Heart right ventricle (tissue), 16 donors: Measurements from ENCODE around the gene OPA1. TPM values are rescaled to one million over a fixed set of nuclear protein-coding genes. Genes with fewer than 3 reads are reported as not detected.

Experiments
- ATAC-seq, 8 donors: fragments of 200-7000 bp; cut with Tn5 transposase; one replicate each; pipeline ENCODE4 v1.9.1; 2020; ENCODE audit warnings: mild to moderate bottlenecking in 8 of 8, moderate library complexity in 8 of 8, moderate number of reproducible peaks in 1 of 8
- DNase-seq, 2 donors: peaks; one replicate each; pipeline ENCODE4 v3.0.0-alpha.2; 2020
- H3K27ac ChIP-seq, 10 donors: fragments of 200-600 bp; sonication (generic) in 2 of 10; one replicate each; pipeline versions ENCODE4 v1.5.0 to v1.8.0; 2020 to 2022; ENCODE audit warnings: mild to moderate bottlenecking in 3 of 10
- H3K27me3 ChIP-seq, 7 donors: fragments of 200-600 bp; one replicate each; pipeline ENCODE4 v1.8.0; 2021 to 2022; ENCODE audit warnings: mild to moderate bottlenecking in 2 of 7
- H3K36me3 ChIP-seq, 9 donors: fragments of 200-600 bp; sonication (generic) in 1 of 9; one replicate each; pipeline versions ENCODE4 v1.5.0 to v1.8.0; 2020 to 2022; ENCODE audit warnings: mild to moderate bottlenecking in 2 of 9
- H3K4me1 ChIP-seq, 9 donors: fragments of 200-600 bp; sonication (generic) in 1 of 9; one replicate each; pipeline versions ENCODE4 v1.5.0 to v1.8.0; 2020 to 2022; ENCODE audit warnings: mild to moderate bottlenecking in 4 of 9
- H3K4me3 ChIP-seq, 10 donors: fragments of 200-600 bp; sonication (generic) in 2 of 10; one replicate each; pipeline versions ENCODE4 v1.5.0 to v1.8.0; 2020 to 2022; ENCODE audit warnings: mild to moderate bottlenecking in 7 of 10, moderate library complexity in 2 of 10
- H3K9me3 ChIP-seq, 11 donors: fragments of 200-600 bp in 10 of 11; sonication (generic) in 2 of 11; one replicate each; pipeline versions ENCODE4 v1.5.0 to v1.8.0; 2013 to 2022; ENCODE audit warnings: mild to moderate bottlenecking in 2 of 11, control low read depth in 1 of 11, moderate library complexity in 1 of 11
- CTCF ChIP-seq, 9 donors: fragments of 200-600 bp; sonication (generic) in 2 of 9; IDR thresholded peaks; one replicate each; pipeline versions ENCODE4 v1.5.0 to v1.8.0; 2021 to 2022; ENCODE audit warnings: antibody characterized with exemption in 9 of 9, mild to moderate bottlenecking in 5 of 9, moderate library complexity in 1 of 9
- WGBS, 2 donors: extraction: QIAGEN DNeasy Blood & Tissue Kit; methylation state at CpG; one replicate each; pipeline ENCODE4 v1.1.7; 2013; ENCODE audit warnings: inconsistent platforms in 1 of 2; 5-methylcytosine and 5-hydroxymethylcytosine counted together
- intact Hi-C, 10 donors: fragments of 100-400 bp; cut with DNase I; formaldehyde crosslinking; loops; one replicate each; pipeline versions ENCODE4 v1.11.1 to v1.14.2; 2022
- polyA plus RNA-seq, 2 donors: library from polyadenylated mRNA; stranded (reverse); fragments of 200-250 nt; gene quantifications; one replicate each; pipeline ENCODE4 v1.2.3, GENCODE V29; 2013
- total RNA-seq, 10 donors: library from RNA; stranded (reverse); fragmentation: NEBNext Ultra II Directional in 3 of 10; extraction: Animal tissue kit (Norgen Biotek cat#: 25700) in 3 of 10; gene quantifications; one replicate each; pipeline versions ENCODE4 v1.2.1 to v1.2.4, GENCODE V29; 2021 to 2023
- donor health status: Arrhythmogenic right ventricular cardiomyopathy.
- donor health status: ischemic (EF 13 %, LVEDD 7.1; RV severe dilation, severe dysfunction).
- donor health status: healthy with polysubstance abuse.
- donor health status: DM: no; HTN: yes; CAD: no.
- donor health status: DM: no; HTN: no; CAD: no.
- donor health status: ischemic (EF 25% LVEDD 6.9; RV normal size, moderate dysfunction).
- donor health status: ischemic (EF 25% LVEDD 5.7; RV mildly dilated, moderate dysfunction).
- donor health status: healthy.
- donor health status: DM: yes; HTN: yes; CAD: no.
- donor health status: Ischemic cardiomyopathy.
- donor health status: ischemic (EF 35%, LVEDD 5.7; RV mildly dilated, moderate dysfunction).
- donor health status: nonischemic (EF 11% LVEDD 7.7; RV severe dilation, severe dysfunction).
- donor health status: DM: yes; HTN: yes; CAD: no.
- donor health status: PGD.
- donor health status: ischemic (EF 29% LVEDD 5.4; RV normal size, mild dysfunction).
- donor health status: nonischemic (EF 23%, LVEDD 6.1; RV moderate dilation, normal function).

Gene OPA1
- total and polyA plus RNA-seq, 12 donors = 19.2 to 197 (median 124) TPM

DNA sequence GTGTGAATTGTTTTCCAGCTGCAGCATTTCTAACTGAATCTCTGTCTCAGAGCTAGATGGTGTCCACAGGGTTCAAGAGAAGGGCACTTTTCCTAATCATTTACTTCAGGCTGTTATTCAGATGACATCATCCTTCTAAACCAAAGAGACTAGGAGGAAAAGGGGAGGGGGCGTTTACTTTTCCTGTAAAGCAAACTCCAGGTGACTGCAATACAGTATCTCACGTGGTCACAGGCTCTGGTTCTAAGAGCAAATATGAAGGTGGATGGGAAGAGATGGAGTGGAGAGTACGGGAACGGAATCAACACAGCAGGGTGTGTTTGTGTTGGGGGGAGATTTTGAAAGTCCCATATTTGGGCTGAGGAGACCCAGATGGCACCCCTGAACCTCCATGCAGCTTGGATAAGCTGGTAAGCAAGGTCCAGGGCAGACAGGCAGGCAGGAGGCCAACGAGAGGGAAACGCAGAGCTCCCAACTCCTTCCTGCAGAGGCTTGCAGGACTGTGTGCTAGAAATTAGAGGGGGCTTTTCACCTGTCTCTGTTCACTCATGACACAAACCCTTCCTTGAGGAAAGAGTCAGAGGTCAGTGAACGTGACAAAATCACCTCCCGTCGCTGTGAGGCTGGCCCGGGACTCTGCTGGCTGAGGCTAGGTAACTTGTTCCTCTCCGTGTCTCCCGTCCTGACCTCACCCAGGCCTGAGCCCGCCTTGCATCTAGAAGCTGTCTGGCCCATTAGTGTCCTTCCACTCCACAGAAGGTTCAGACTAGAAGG, 151.2 kb downstream of the OPA1 start:
- no peak for TF ChIP-seq CTCF (IDR thresholded peaks at IDR 0.05)
- intact Hi-C loops = no loop called here
- Histone ChIP-seq H3K4me3 (no peak overlapping the region), H3K36me3 (no peaks in the 10 kb centered on the region), H3K9me3 (no peaks in the 10 kb centered on the region), H3K4me1 (peaks cover 0 to 7% (median 0%) of the 10 kb centered on the region in 9 donors), H3K27me3 (no peaks in the 10 kb centered on the region), H3K27ac (no peak overlapping the region)
- DNase-seq (no peak), ATAC-seq (no peak)
- 80 to 83% methylated on average over 13 of the region's 13 CpGs for WGBS, 2 donors

- peak in 4 of 8 donors; percentile 22 to 67 (median 63) for ATAC-seq
- no peak for TF ChIP-seq CTCF (IDR thresholded peaks at IDR 0.05)
Measured at GRCh38 chr3:193744822-193745684, 152.0 kb downstream of the OPA1 start.

DNA sequence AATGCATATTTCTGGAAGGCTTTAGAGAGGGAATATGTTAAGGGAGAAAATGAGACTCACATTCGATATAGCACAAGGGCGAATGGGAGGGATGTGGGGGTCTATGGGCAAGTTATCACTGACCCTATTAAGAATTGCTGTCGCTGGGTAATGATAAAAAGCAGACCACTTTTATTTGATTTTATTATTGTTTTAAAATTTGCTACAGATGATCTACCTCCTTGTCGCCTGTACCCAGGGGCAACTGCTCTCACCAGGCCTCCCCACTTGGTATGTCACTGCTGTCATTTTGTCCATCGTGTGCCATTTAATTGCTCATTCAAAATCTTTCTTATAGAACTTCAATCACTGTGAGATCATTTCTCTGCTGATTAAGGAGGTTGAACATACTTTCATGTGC, 153.8 kb downstream of the OPA1 start:
- Histone ChIP-seq H3K36me3 (no peaks in the 10 kb centered on the region), H3K9me3 (no peaks in the 10 kb centered on the region), H3K4me3 (no peak overlapping the region), H3K27me3 (no peaks in the 10 kb centered on the region), H3K27ac (no peak overlapping the region), H3K4me1 (peaks cover 0 to 7% (median 0%) of the 10 kb centered on the region in 9 donors)
- 97 to 99% methylated on average over 5 of the region's 5 CpGs for WGBS, 2 donors
- no peak for DNase-seq
- intact Hi-C loops = no loop called here
- ATAC-seq = no peak
- TF ChIP-seq CTCF (IDR thresholded peaks at IDR 0.05) = no peak

More at GRCh38 chr3:193744822-193745684, 152.0 kb downstream of the OPA1 start:
- no peak overlapping the region for H3K4me3 ChIP-seq
- no peaks in the 10 kb centered on the region for H3K27me3 ChIP-seq
- no peak overlapping the region for H3K27ac ChIP-seq
- no peak for DNase-seq
- intact Hi-C loops = no loop called here
- H3K9me3 ChIP-seq = no peaks in the 10 kb centered on the region
- WGBS, 2 donors = 58 to 62% methylated on average over 9 of the region's 9 CpGs
- H3K36me3 ChIP-seq = no peaks in the 10 kb centered on the region
- H3K4me1 ChIP-seq = peaks cover 0 to 7% (median 0%) of the 10 kb centered on the region in 9 donors

Other genes starting within 250 kb of the OPA1 start
- not detected for gene ATP13A5, start 214.5 kb upstream of the OPA1 start, total RNA-seq
- gene ATP13A5, start 214.5 kb upstream of the OPA1 start, polyA plus RNA-seq = under 1 TPM in 1 of 2 donors, not detected in 1; 0.06 TPM
- under 1 TPM in 8 of 10 donors, not detected in 2; 0.08 to 0.52 (median 0.24) TPM for gene ATP13A4, start 38.3 kb upstream of the OPA1 start, total RNA-seq
- under 1 TPM; 0.01 to 0.15 TPM for gene ATP13A4, start 38.3 kb upstream of the OPA1 start, polyA plus RNA-seq